Cardiac fibroblast (primary cell): Measurements from ENCODE around the gene FCRL6.

Experiments used
- DNase-seq, 2 donors: peaks; one replicate each; pipeline versions ENCODE4 v3.0.0 to v3.0.0-alpha.2; 2010; ENCODE audit warnings: low read depth in 2 of 2
- H3K4me3 ChIP-seq, 2 donors: replicated peaks in 1 of 2; 1 replicate in 1 of 2; 2 replicates in 1 of 2; pipeline ENCODE4 v1.5.1; 2011; ENCODE audit warnings: low read depth in 2 of 2, low read length in 2 of 2, mild to moderate bottlenecking in 2 of 2, moderate library complexity in 1 of 2
- CTCF ChIP-seq: IDR thresholded peaks from one replicate; pipeline ENCODE4 v1.5.1; 2011; ENCODE audit warnings: low read depth, mild to moderate bottlenecking, low read length, inconsistent platforms

The FCRL6 gene

DNA sequence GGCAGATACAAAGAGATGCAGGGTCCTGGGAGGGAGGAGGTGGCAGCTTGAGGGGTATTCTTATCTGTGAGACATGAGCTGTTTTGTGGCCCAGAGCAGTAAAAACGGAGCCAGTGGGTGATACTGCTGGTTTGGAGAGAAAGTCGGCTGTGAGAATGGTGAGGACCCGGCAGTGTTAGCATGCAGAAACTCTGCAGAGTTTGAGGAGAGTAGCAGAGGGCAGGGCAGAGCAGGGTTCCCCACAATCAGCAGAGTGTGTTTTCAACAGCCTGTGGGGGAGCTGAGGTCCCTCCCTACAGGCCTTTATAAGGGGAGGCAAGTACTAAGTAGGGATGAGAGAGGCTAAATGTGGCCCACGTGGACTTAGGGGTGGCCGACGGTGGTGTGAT lies 24.9 kb downstream of the FCRL6 start:
- no peak for DNase-seq
- H3K4me3 ChIP-seq, result no peak overlapping the region
- TF ChIP-seq CTCF, result no peak

DNA sequence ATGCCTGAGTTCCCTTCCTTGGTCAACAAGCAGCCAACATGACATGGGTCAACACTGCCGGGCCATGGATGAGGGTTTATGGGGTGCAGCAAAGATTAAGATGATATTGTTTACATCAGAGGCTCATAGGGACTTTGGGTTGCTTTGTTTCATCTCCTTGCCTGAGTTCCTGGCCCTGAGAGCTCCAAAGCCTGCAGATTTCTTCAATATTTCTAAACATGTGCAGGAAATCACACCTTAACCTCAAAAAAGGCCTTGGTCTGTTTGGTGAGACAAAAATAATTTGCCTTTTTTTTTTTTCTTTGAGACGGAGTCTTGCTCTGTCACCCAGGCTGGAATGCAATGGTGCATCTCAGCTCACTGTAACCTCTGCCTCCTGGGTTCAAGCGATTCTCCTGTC lies 25.4 kb downstream of the FCRL6 start:
- TF ChIP-seq CTCF, result no peak
- H3K4me3 ChIP-seq, result no peak overlapping the region

DNA sequence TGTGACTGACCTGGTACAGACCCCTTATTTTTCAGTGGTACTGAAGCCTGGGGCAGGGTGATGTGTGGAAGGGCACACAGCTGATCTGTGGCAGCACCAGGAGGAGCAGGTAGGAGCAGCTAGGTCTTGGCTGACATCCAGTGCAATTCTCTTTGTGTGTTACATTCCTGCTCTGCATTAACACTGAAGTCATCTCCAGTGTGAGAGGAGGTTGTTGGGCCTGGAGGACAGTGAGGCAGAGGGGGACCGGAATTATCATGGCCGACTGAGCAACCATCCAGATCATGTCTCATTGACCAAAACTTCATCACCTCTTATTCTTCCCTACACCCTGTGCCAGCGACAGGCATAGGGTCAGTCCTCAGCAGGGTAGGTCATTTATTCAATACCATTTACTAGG lies 26.0 kb downstream of the FCRL6 start:
- no peak for TF ChIP-seq CTCF
- DNase-seq, result peak in 1 of 2 donors; percentile 13
- no peak overlapping the region for H3K4me3 ChIP-seq

More for the DNA sequence above, 25.4 kb downstream of the FCRL6 start:
- no peak for DNase-seq

- no peak for DNase-seq
- no peak overlapping the region for H3K4me3 ChIP-seq
- TF ChIP-seq CTCF, result no peak
These were observed 26.6 kb downstream of the FCRL6 start for GRCh38 chr1:159828581-159829272.

- no peak overlapping the region for H3K4me3 ChIP-seq
- DNase-seq, result peak; percentile 10 to 28
These were observed 27.1 kb downstream of the FCRL6 start for GRCh38 chr1:159829273-159829634.

DNA sequence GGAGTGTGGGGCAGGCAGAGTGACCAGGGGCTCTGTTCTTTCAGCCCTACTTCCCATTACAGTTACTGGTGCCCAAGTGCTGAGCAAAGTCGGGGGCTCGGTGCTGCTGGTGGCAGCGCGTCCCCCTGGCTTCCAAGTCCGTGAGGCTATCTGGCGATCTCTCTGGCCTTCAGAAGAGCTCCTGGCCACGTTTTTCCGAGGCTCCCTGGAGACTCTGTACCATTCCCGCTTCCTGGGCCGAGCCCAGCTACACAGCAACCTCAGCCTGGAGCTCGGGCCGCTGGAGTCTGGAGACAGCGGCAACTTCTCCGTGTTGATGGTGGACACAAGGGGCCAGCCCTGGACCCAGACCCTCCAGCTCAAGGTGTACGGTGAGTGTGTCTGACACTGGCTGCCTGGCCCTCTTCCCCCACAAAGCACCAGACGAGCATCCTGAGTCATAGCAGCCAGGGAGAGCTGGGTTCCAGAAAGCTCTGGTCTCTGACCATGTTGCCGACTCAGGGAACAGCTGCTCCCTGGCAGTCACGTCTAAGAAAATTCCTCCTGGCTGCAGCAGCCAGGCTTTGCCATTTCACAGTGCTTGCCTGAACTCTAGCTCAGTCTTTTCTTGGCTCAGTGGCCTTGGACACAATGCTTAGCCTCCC lies 27.8 kb downstream of the FCRL6 start:
- H3K4me3 ChIP-seq, result no peak overlapping the region
- DNase-seq, result peak; percentile 53 to 78
- TF ChIP-seq CTCF, result no peak

More at GRCh38 chr1:159829273-159829634, 27.1 kb downstream of the FCRL6 start:
- peak; percentile 34 for TF ChIP-seq CTCF
